HepG2 (cell line): ENCODE results near the gene PNPLA2. TPM values are rescaled to one million over a fixed set of nuclear protein-coding genes. Genes with fewer than 3 reads are reported as not detected.

Experiments
- BRCA1 ChIP-seq: sonication (generic); formaldehyde crosslinking; IDR thresholded peaks from 2 replicates; pipeline ENCODE4 v1.4.0; 2020; ENCODE audit warnings: missing genetic modification reagents
- ERF ChIP-seq: IDR thresholded peaks from 2 replicates; pipeline ENCODE4 v1.6.1; 2018; ENCODE audit warnings: missing biosample characterization, missing genetic modification reagents
- FOXA3 ChIP-seq: IDR thresholded peaks from 2 replicates; pipeline ENCODE4 v1.6.1; 2016; ENCODE audit warnings: missing genetic modification reagents, missing compliant biosample characterization
- FOXK1 ChIP-seq: sonication (generic); formaldehyde crosslinking; IDR thresholded peaks from 2 replicates; pipeline ENCODE4 v1.4.0; 2020; ENCODE audit warnings: low read depth, missing genetic modification reagents, borderline replicate concordance
- KMT2A ChIP-seq: sonication (generic); formaldehyde crosslinking; IDR thresholded peaks from 2 replicates; pipeline ENCODE4 v1.4.0; 2020; ENCODE audit warnings: missing genetic modification reagents
- MED13 ChIP-seq: sonication (generic); formaldehyde crosslinking; IDR thresholded peaks from 2 replicates; pipeline ENCODE4 v1.5.0; 2020; ENCODE audit warnings: missing genetic modification reagents
- MLX ChIP-seq: IDR thresholded peaks from 2 replicates; pipeline ENCODE4 v1.6.1; 2016
- NCOA1 ChIP-seq: sonication (generic); formaldehyde crosslinking; IDR thresholded peaks from 2 replicates; pipeline ENCODE4 v1.9.0; 2021; ENCODE audit warnings: missing genetic modification reagents
- NFIC ChIP-seq: IDR thresholded peaks from 2 replicates; pipeline ENCODE4 v1.6.1; 2012; ENCODE audit warnings: mild to moderate bottlenecking, low read length, inconsistent platforms
- PCBP1 ChIP-seq: fragments of 200-400 bp; formaldehyde crosslinking; IDR thresholded peaks from 2 replicates; pipeline ENCODE4 v1.6.1; 2017; ENCODE audit warnings: mild to moderate bottlenecking, low read depth, low read length, borderline replicate concordance
- PRMT3 ChIP-seq: sonication (generic); formaldehyde crosslinking; IDR thresholded peaks from 2 replicates; pipeline ENCODE4 v1.8.1; 2022; ENCODE audit warnings: low read depth, mild to moderate bottlenecking, moderate library complexity, missing genetic modification reagents, borderline replicate concordance
- SAP130 ChIP-seq: IDR thresholded peaks from 2 replicates; pipeline ENCODE4 v1.6.1; 2016; ENCODE audit warnings: low read depth
- SIN3A ChIP-seq: IDR thresholded peaks from 2 replicates; pipeline ENCODE4 v1.6.1; 2011; ENCODE audit warnings: low read depth, mild to moderate bottlenecking, control low read depth, low read length, borderline replicate concordance
- SOX5 ChIP-seq: IDR thresholded peaks from 2 replicates; pipeline ENCODE4 v1.6.1; 2016; ENCODE audit warnings: borderline replicate concordance
- SSRP1 ChIP-seq: IDR thresholded peaks from 2 replicates; pipeline ENCODE4 v1.6.1; 2016; ENCODE audit warnings: control low read depth
- TARDBP ChIP-seq: sonication (generic); formaldehyde crosslinking; IDR thresholded peaks from 2 replicates; pipeline ENCODE4 v1.8.0; 2022; ENCODE audit warnings: mild to moderate bottlenecking, missing genetic modification reagents
- ZC3H13 ChIP-seq: sonication (generic); formaldehyde crosslinking; IDR thresholded peaks from 2 replicates; pipeline ENCODE4 v1.8.1; 2023; ENCODE audit warnings: mild to moderate bottlenecking, missing genetic modification reagents, moderate library complexity
- ZNF101 ChIP-seq: sonication (generic); formaldehyde crosslinking; IDR thresholded peaks from 2 replicates; pipeline ENCODE4 v1.4.0; 2020; ENCODE audit warnings: mild to moderate bottlenecking, low read depth, missing genetic modification reagents, borderline replicate concordance
- ZNF280B ChIP-seq: sonication (generic); formaldehyde crosslinking; IDR thresholded peaks from 2 replicates; pipeline ENCODE4 v1.5.0; 2020; ENCODE audit warnings: missing genetic modification reagents, mild to moderate bottlenecking, borderline replicate concordance
- ZNF382 ChIP-seq: sonication (generic); formaldehyde crosslinking; IDR thresholded peaks from 2 replicates; pipeline ENCODE4 v1.5.0; 2020; ENCODE audit warnings: missing genetic modification reagents, mild to moderate bottlenecking, borderline replicate concordance
- ZNF570 ChIP-seq: sonication (generic); formaldehyde crosslinking; IDR thresholded peaks from 2 replicates; pipeline ENCODE4 v1.4.0; 2020; ENCODE audit warnings: mild to moderate bottlenecking, missing genetic modification reagents, borderline replicate concordance
- ZNF687 ChIP-seq: sonication (generic); formaldehyde crosslinking; IDR thresholded peaks from 2 replicates; pipeline ENCODE4 v1.5.1; 2020; ENCODE audit warnings: mild to moderate bottlenecking, missing genetic modification reagents, moderate library complexity
- ZNF720 ChIP-seq: sonication (generic); formaldehyde crosslinking; IDR thresholded peaks from 2 replicates; pipeline ENCODE4 v1.4.0; 2020; ENCODE audit warnings: missing genetic modification reagents
- ZNF790 ChIP-seq: sonication (generic); formaldehyde crosslinking; IDR thresholded peaks from 2 replicates; pipeline ENCODE4 v1.8.0; 2022; ENCODE audit warnings: missing genetic modification reagents, mild to moderate bottlenecking, borderline replicate concordance
- ZZZ3 ChIP-seq: sonication (generic); formaldehyde crosslinking; IDR thresholded peaks from 2 replicates; pipeline ENCODE4 v1.4.0; 2020; ENCODE audit warnings: missing genetic modification reagents, mild to moderate bottlenecking, borderline replicate concordance
- polyA plus RNA-seq, 8 experiments: library from polyadenylated mRNA; depleted of rRNA in 3 of 8; stranded (reverse) in 7 of 8; unstranded in 1 of 8; fragments of >200 nt; fragmentation: Illumina TruSeq in 4 of 8; extraction: Trizol in 4 of 8; gene quantifications; 2 replicates each; pipeline versions ENCODE4 v1.2.1 to v1.2.3, GENCODE V29; 2011 to 2016; ENCODE audit warnings: low read depth in 4 of 8, missing spikeins in 1 of 8, mixed read lengths in 1 of 8; ENCODE audit not compliant: insufficient read depth in 1 of 8
- total RNA-seq, 5 experiments: library from RNA; depleted of rRNA; stranded (reverse); fragments of >200 nt; fragmentation: Illumina TruSeq; extraction: Trizol; gene quantifications; 2 replicates each; pipeline ENCODE4 v1.2.3, GENCODE V29; 2016; ENCODE audit warnings: low read depth in 1 of 5

Gene PNPLA2
- total and polyA plus RNA-seq, 2 of the 13 experiments (the other 11 are each of a cell fraction or from before 2014, with no cell fraction given) = 10.5 to 43.2 TPM

- TF ChIP-seq FOXK1 (CRISPR knock-in tag) (no peak), NFIC (no peak), ZNF687 (peak; percentile 67), SAP130 (CRISPR knock-in tag) (peak; percentile 99), ZNF382 (CRISPR knock-in tag) (no peak), MED13 (CRISPR knock-in tag) (no peak; the same call in 1 of the 2 replicates), PCBP1 (no peak), NCOA1 (no peak), FOXA3 (CRISPR knock-in tag) (0 out of 2 replicates have a peak, but pooled peaks have one; percentile 28), ZNF570 (no peak), ZC3H13 (CRISPR knock-in tag) (peak; percentile 86), ZNF280B (CRISPR knock-in tag) (no peak), TARDBP (CRISPR knock-in tag) (peak; percentile 86), KMT2A (CRISPR knock-in tag) (0 out of 2 replicates have a peak, but pooled peaks have one; percentile 28), SSRP1 (CRISPR knock-in tag) (no peak), ZZZ3 (CRISPR knock-in tag) (no peak), ZNF101 (CRISPR knock-in tag) (no peak), ZNF790 (CRISPR knock-in tag) (peak; percentile 67; the same call in 1 of the 2 replicates), MLX (CRISPR knock-in tag) (no peak), SIN3A (peak; percentile 85), SOX5 (no peak), ZNF720 (CRISPR knock-in tag) (no peak), PRMT3 (CRISPR knock-in tag) (peak; percentile 97), ERF (CRISPR knock-in tag) (peak; percentile 65), BRCA1 (CRISPR knock-in tag) (peak; percentile 83; the same call in 1 of the 2 replicates)
Observed at GRCh38 chr11:842370-843002, 23.8 kb downstream of the PNPLA2 start, which contains the start of the genes POLR2L and TSPAN4 (continued).
